PC-3 (cell line): ENCODE results near the gene ANKRD13B. TPM values are rescaled to one million over a fixed set of nuclear protein-coding genes. Genes with fewer than 3 reads are reported as not detected.

Experiments
- ATAC-seq: fragments of 200-7000 bp; cut with Tn5 transposase; 2 replicates; pipeline ENCODE4 v1.9.1; 2020; ENCODE audit warnings: mild to moderate bottlenecking, moderate library complexity
- Bru-seq: library from RNA; stranded (reverse); fragments of 400-500 nt; gene quantifications from one replicate; lab custom pipeline; 2021; lab: Mats Ljungman, UMichigan
- BruChase-seq, 2 experiments: library from RNA; stranded (reverse); fragments of 400-500 nt; gene quantifications; one replicate each; lab custom pipeline; 2021; lab: Mats Ljungman, UMichigan
- BruUV-seq: library from RNA; stranded (reverse); fragments of 400-500 nt; replicated peaks from 2 replicates; lab custom pipeline; 2021; lab: Mats Ljungman, UMichigan
- CTCF ChIA-PET: fragments of 300-600 bp; sonication (Branson Sonifier 250); formaldehyde crosslinking; loops from one replicate; lab custom pipeline; 2022; ENCODE audit warnings: antibody characterized with exemption; lab: Charles Lee
- POLR2A ChIA-PET: fragments of 300-600 bp; sonication (Branson Sonifier 250); formaldehyde crosslinking; loops from one replicate; lab custom pipeline; 2022; ENCODE audit warnings: antibody characterized with exemption; ENCODE audit not compliant: unreplicated experiment; lab: Charles Lee
- DNase-seq: peaks from one replicate; pipeline ENCODE4 v3.0.0-alpha.2; 2015
- H2AFZ ChIP-seq: fragments of 300-600 bp; sonication (generic); 2 replicates; pipeline ENCODE4 v1.6.0; 2016; ENCODE audit warnings: antibody characterized with exemption, low read length
- H3F3A ChIP-seq: fragments of 300-600 bp; sonication (generic); one replicate; pipeline ENCODE4 v1.6.0; 2017; ENCODE audit warnings: antibody characterized with exemption, low read length, control low read depth, mild to moderate bottlenecking; ENCODE audit not compliant: unreplicated experiment
- H3K27ac ChIP-seq: fragments of 300-600 bp; sonication (generic); 2 replicates; pipeline ENCODE4 v1.5.1; 2016; ENCODE audit warnings: mild to moderate bottlenecking, low read length
- H3K27me3 ChIP-seq: fragments of 300-600 bp; sonication (generic); 2 replicates; pipeline ENCODE4 v1.6.1; 2016; ENCODE audit warnings: low read length, mixed read lengths
- H3K36me3 ChIP-seq: fragments of 300-600 bp; sonication (generic); 2 replicates; pipeline ENCODE4 v1.6.1; 2016; ENCODE audit warnings: low read depth, mixed run types, low read length, mixed read lengths
- H3K4me1 ChIP-seq: fragments of 300-600 bp; sonication (generic); 2 replicates; pipeline ENCODE4 v1.5.1; 2016; ENCODE audit warnings: low read length; ENCODE audit not compliant: insufficient read depth
- H3K4me2 ChIP-seq: fragments of 300-600 bp; sonication (generic); 2 replicates; pipeline ENCODE4 v1.6.0; 2016; ENCODE audit warnings: low read length
- H3K4me3 ChIP-seq: fragments of 300-600 bp; sonication (generic); 2 replicates; pipeline ENCODE4 v1.5.1; 2016; ENCODE audit warnings: mild to moderate bottlenecking, low read length, mixed read lengths
- H3K79me2 ChIP-seq: fragments of 300-600 bp; sonication (generic); 2 replicates; pipeline ENCODE4 v1.6.1; 2017; ENCODE audit warnings: low read length, mixed read lengths
- H3K9ac ChIP-seq: fragments of 300-600 bp; sonication (generic); 2 replicates; pipeline ENCODE4 v1.6.0; 2016; ENCODE audit warnings: mild to moderate bottlenecking, low read length
- H3K9me2 ChIP-seq: fragments of 300-600 bp; sonication (generic); replicated peaks from 2 replicates; pipeline ENCODE4 v1.6.1; 2016; ENCODE audit warnings: mixed run types, low read length, mixed read lengths
- H3K9me3 ChIP-seq: fragments of 300-600 bp; sonication (generic); 2 replicates; pipeline ENCODE4 v1.6.1; 2016; ENCODE audit warnings: low read length, mixed read lengths
- H4K20me1 ChIP-seq: fragments of 300-600 bp; sonication (generic); 2 replicates; pipeline ENCODE4 v1.6.1; 2016; ENCODE audit warnings: low read length, mixed read lengths
- CTCF ChIP-seq: fragments of 300-600 bp; sonication (generic); conservative IDR thresholded peaks from 2 replicates; pipeline ENCODE4 v1.5.1; 2017; ENCODE audit warnings: antibody characterized with exemption, low read depth, mild to moderate bottlenecking, low read length
- EZH2 ChIP-seq: fragments of 300-600 bp; sonication (generic); IDR thresholded peaks from one replicate; pipeline ENCODE4 v1.6.1; 2017; ENCODE audit warnings: antibody characterized with exemption, mild to moderate bottlenecking, low read length; ENCODE audit not compliant: unreplicated experiment
- EZH2phosphoT487 ChIP-seq: fragments of 300-600 bp; sonication (generic); IDR thresholded peaks from 2 replicates; pipeline ENCODE4 v1.6.1; 2018; ENCODE audit warnings: mild to moderate bottlenecking, antibody characterized with exemption, low read length, borderline replicate concordance
- intact Hi-C: fragments of 100-400 bp; cut with micrococcal nuclease; formaldehyde crosslinking; loops from 2 replicates; pipeline ENCODE4 v1.9.0; 2023
- long read RNA-seq: library from polyadenylated mRNA; unstranded; transcript quantifications from one replicate; pipeline ENCODE4 v2.0.0, GENCODE V29; 2021; ENCODE audit not compliant: unreplicated experiment
- total RNA-seq: library from RNA; depleted of rRNA; stranded (reverse); fragments of >200 nt; gene quantifications from 2 replicates; pipeline ENCODE4 v1.2.3, GENCODE V29; 2014; rRNA removed

The ANKRD13B gene
- total RNA-seq (11.2 and 11.5 TPM in 2 replicates), Bru-seq, nascent RNA (percentile 43 among the genes with signal in this experiment), BruChase-seq, experiment 1, labeled RNA remaining after a 6-hour chase (percentile 64 among the genes with signal in this experiment), BruChase-seq, experiment 2, labeled RNA remaining after a 2-hour chase (percentile 52 among the genes with signal in this experiment)
- long read RNA-seq, partial matches to known transcripts: 4 of 5 reads
- long read RNA-seq, other reads (novel, unspliced or antisense): 1 of 5 reads

- 0 out of 2 replicates have a peak within 1 kb of the TSS, but pooled peaks have one; percentile 8 for H3K27ac ChIP-seq
- no TSS peak for BruUV-seq
Measured at GRCh38 chr17:29592850-29593551, at the start of gene ANKRD13B. Gene ANKRD13B (plus strand): TSS chr17:29593132. CDS start chr17:29593622, 490 bp downstream.

GRCh38 chr17:29544066-29544465, 48.9 kb upstream of the ANKRD13B start:
- Histone ChIP-seq H3K36me3 (no peaks in the 10 kb centered on the region), H3K9ac (no peak overlapping the region), H3K4me3 (no peak overlapping the region), H3K27ac (no peak overlapping the region), H2AFZ (no peak overlapping the region), H3K4me2 (no peak overlapping the region), H3K4me1 (no peaks in the 10 kb centered on the region), H4K20me1 (no peaks in the 10 kb centered on the region), H3K79me2 (no peaks in the 10 kb centered on the region), H3K9me2 (no peaks in the 10 kb centered on the region), H3K9me3 (no peaks in the 10 kb centered on the region), H3F3A (no peaks in the 10 kb centered on the region), H3K27me3 (no peaks in the 10 kb centered on the region)
- intact Hi-C loops: no loop called here
- ChIA-PET CTCF (no interaction called here), POLR2A (no interaction called here)
- no peak for TF ChIP-seq EZH2phosphoT487
- TF ChIP-seq EZH2: no peak
- TF ChIP-seq CTCF: no peak
- DNase-seq (no peak), ATAC-seq (no peak)
- no TSS peak for BruUV-seq

More at GRCh38 chr17:29592850-29593551, at the start of gene ANKRD13B:
- POLR2A ChIA-PET: no interaction called here
- Histone ChIP-seq H4K20me1 (no peaks in the 10 kb centered on the region), H3K9ac (peak within 1 kb of the TSS; percentile 51), H3F3A (no peaks in the 10 kb centered on the region), H3K27me3 (no peaks in the 10 kb centered on the region), H3K9me2 (no peaks in the 10 kb centered on the region), H3K4me1 (peaks cover 46% of the 10 kb centered on the region), H3K36me3 (no peaks in the 10 kb centered on the region), H3K4me2 (peak within 1 kb of the TSS; percentile 89), H3K79me2 (peaks cover 18% of the 10 kb centered on the region), H3K9me3 (no peaks in the 10 kb centered on the region), H2AFZ (peak within 1 kb of the TSS; percentile 86), H3K4me3 (peak within 1 kb of the TSS; percentile 75)
- ATAC-seq (no peak), DNase-seq (no peak)
- CTCF ChIA-PET: interaction anchor here (1.6 to 2.5 kb wide), 2 partner anchors 25 to 223 kb away, joined by 6 to 26 read pairs; no protein-coding TSS in a partner anchor
- TF ChIP-seq EZH2: no peak
- TF ChIP-seq CTCF: no peak
- no peak for TF ChIP-seq EZH2phosphoT487
- intact Hi-C loops: no loop called here
